Colon (tissue), 2 donors: ENCODE data around the gene CFAP46.
"Not testable (repeated sequence)": the region's sequence is repeated elsewhere in the genome, so short reads cannot be mapped to it uniquely, and the experiment has no call there.

Experiments used
- FAIRE-seq: peaks from 2 replicates; lab custom pipeline; 2012; peaks lifted over from hg19 to GRCh38; lab: Jason Lieb, UNC
- donor health status: control.
- donor health status: control.

CFAP46 gene

DNA sequence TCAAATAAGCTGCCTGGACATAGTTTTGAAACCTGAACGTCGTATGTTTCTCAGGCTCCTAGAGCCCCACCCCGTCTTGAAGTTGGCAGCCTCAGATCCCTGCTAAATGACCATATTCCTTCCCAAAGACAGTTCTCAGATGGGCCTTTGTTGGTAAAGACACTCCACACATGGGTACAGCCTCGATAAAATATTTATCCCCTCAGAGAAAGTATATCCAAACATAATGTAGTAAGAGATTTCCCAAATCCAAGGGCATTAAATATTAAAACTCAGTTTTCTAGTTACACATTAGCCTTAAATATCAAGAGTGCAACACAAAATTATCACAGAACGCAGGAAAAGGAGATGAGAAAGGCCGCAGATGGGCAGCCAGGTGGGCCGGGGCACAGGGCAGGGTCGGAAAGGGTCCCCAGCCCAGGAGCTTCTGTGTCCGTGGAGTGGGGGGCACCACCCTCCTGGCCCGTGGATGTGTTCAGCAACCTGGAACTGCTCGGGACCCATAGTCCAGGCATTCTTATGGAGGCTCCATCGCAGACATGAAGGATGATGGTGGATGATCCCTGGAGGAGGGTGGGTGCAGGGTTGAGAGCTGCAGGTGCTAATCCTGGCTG is 1.5 kb upstream of the CFAP46 start:
- FAIRE-seq = no peak

GRCh38 chr10:132943058-132943790 is 854 bp upstream of the CFAP46 start:
- FAIRE-seq = no peak

DNA sequence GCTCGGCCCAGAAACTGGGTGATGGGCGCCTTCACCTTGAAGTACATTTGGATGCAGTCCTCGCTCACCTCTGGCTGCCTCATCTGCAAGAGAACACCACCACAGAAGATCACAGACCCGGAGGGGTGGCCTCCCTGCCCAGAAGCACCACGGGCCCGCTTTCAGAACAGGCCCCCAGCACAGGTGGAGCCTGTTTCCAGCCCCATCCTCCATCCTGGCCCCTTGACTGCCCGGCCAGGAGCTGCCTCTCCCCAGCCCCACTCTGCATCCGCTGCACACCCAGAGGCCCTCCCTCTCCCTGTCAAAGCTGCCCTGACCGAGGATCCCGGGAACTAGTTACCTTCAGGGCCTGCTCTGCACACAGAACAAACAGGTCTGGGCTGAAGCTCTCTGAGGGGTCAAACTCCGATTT is 724 bp downstream of the CFAP46 start:
- no peak for FAIRE-seq

DNA sequence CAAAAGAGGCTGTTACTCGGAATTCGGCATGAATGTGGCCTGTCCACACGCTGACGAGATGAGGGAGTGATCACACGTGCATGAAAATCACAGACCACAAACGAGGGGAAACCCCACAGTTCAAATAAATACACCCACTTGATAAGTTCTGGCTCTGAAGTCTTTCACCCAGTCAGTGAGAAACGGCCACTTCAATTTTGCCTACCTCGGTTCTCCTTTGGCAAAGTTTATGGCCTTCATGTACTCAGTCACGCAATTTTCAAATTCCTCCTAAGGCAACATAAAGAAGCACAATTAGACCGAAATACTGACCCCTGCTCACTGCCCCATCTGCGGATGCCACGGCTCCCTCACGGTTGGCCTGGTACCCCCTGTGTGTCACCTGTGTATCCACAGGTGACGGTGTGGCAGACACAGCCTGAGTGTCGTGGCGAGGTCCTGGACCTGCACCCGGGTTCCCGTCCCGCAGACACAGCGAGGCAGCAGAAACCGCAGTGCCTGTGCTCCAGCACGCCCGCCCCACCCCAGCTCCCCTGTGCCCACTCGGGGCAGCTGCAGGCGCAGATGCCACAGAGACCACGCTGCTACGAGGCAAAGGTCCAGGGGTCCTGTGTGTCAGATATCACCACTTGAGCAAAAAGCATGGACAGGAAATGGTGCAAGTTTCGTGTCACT is 1.4 kb downstream of the CFAP46 start:
- no peak for FAIRE-seq

DNA sequence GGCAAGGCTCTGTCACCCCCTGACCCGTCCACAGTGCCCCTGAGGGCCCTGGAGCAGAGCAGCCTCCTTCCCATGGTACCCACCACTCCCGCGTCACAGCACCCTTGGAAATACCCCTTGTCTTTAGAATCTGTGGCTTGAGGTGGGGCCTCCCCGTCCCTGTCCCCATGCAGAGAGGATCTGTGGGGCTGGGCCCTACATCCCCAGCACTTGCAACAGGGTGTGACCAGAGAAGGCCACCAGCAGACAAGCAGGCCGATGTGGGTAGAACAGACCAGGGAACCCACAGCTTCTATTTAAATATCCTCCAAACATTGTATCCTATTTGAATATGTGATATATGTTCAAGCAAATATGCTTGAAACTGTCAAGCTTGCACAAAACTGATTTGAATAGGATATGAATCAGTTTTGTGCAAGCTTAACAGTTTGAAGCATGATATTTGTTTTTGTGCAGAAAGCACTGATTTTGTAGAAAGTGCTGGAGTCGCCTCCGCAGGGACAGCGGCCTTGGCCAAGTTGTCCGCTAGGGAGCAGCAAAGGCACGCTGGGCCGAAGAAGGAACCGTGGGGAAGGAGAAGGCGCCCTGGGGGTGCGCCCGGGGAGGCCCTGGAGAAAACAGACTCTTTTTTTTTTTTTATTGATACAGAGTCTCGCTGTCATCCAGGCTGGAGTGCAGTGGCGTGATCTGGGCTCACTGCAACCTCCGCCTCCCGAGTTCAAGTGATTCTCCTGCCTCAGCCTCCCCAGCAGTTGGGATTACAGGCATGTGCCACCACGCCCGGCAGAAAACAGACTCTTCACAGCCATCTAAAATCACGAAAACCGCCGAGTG is 2.2 kb downstream of the CFAP46 start:
- FAIRE-seq = no peak

GRCh38 chr10:132939378-132939955 is 2.9 kb downstream of the CFAP46 start:
- no peak for FAIRE-seq

GRCh38 chr10:132938472-132939339 is 3.7 kb downstream of the CFAP46 start:
- FAIRE-seq = no peak

GRCh38 chr10:132937861-132938260 is 4.5 kb downstream of the CFAP46 start:
- FAIRE-seq = no peak

- no peak for FAIRE-seq
Observed at GRCh38 chr10:132934953-132935352, 7.4 kb downstream of the CFAP46 start.

- no peak for FAIRE-seq
Observed at GRCh38 chr10:132933308-132934042, 8.9 kb downstream of the CFAP46 start.

DNA sequence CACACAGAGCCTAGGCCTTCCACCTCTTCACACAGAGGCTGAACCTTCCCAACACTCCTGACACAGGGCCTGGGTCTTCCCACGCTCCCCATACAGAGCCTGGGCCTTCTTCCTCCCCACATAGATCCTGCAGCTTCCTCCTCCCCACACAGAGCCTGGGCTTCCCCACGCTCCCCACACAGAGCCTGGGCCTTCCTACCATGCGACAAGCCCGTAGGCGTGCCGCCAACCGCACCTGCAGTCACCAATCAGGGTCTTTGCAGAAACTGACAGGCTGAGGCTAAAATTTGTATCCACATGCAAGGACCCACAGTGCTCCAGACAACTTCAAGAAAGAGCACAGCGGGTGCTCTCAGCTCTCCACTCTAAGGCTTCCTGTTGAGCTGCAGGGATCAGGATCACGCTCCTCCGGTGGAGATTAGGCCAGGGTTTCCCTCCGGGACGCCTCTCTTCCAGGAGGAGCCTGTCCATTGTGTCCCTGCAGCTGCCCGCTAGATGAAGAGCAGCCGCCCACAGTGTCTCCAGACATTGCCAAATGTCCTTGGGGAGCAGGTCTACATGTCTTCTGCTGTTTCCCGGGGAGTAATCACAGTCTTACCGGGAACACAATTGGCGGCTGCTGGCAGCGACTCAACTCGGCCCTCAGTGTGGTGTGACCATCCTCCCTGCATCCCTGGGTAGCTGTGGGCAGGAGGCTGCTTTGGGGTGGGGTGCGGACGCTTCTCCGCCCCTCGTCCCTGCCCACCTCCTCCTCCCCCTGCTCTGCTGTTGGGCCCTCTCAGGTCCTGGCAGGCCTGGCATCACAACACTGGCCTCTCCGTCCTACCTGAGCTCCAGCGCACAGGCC is 9.7 kb downstream of the CFAP46 start:
- FAIRE-seq = no peak

DNA sequence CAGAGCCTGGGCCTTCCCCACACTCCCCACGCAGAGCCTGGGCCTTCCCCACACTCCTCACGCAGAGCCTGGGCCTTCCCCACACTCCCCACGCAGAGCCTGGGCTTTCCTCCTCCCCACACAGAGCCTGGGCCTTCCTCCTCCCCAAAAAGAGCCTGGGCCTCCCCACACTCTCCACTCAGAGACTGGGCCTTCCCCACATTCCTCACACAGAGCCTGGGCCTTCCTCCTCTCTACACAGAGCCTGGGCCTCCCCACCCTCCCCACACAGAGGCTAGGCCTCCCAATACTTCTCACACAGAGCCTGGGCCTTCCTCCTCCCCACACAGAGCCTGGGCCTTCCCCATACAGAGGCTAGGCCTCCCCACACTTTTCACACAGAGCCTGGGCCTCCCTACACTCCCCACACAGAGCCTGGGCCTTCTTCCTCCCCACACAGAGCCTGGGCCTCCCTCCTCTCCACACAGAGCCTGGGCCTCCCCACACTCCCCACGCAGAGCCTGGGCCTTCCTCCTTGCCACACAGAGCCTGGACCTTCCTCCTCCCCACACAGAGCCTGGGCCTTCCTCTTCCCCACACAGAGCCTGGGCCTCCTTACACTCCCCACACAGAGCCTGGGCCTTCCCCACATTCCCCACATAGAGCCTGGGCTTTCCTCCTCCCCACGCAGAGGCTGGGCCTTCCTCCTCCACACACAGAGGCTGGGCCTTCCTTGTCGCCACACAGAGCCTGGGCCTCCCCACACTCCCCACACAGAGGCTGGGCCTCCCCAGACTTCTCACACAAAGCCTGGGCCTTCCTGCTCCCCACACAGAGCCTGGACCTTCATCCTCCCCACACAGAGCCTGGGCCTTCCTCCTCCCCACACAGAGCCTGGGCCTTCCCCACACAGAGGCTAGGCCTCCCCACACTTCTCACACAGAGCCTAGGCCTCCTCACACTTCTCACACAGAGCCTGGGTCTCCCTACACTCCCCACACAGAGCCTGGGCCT is 10.8 kb downstream of the CFAP46 start:
- FAIRE-seq = not testable (repeated sequence)

GRCh38 chr10:132930701-132931100 is 11.7 kb downstream of the CFAP46 start:
- FAIRE-seq = not testable (repeated sequence)

GRCh38 chr10:132929953-132930548 is 12.3 kb downstream of the CFAP46 start:
- no peak for FAIRE-seq

- FAIRE-seq = no peak
Observed at GRCh38 chr10:132929480-132929879, 12.9 kb downstream of the CFAP46 start.

DNA sequence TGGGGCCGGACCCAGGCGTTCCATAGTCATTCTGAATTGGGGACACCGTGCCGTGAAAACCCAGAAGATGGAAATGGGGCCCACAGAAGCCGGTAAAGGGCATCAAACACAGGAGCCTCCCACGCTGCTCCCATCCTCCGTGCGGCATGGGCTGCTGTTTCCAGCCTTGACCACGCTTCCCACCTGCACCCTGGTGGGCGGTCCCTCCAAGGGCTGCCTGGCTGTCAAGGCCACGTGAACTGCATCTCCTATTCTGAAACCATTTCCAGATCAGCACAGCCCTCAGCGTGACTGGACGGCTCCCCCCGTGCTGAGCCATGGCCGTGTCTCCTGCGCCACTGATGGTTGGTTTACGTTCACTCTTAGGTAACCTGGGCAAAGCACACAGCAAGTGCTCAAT is 14.1 kb downstream of the CFAP46 start:
- no peak for FAIRE-seq

GRCh38 chr10:132927824-132928223 is 14.5 kb downstream of the CFAP46 start:
- no peak for FAIRE-seq
